ENCODE results near the gene FGD2. TPM values are rescaled to one million over a fixed set of nuclear protein-coding genes. Genes with fewer than 3 reads are reported as not detected.

FGD2 gene
- total RNA-seq, 1 experiment from 2014 or later: 0.13 TPM

DNA sequence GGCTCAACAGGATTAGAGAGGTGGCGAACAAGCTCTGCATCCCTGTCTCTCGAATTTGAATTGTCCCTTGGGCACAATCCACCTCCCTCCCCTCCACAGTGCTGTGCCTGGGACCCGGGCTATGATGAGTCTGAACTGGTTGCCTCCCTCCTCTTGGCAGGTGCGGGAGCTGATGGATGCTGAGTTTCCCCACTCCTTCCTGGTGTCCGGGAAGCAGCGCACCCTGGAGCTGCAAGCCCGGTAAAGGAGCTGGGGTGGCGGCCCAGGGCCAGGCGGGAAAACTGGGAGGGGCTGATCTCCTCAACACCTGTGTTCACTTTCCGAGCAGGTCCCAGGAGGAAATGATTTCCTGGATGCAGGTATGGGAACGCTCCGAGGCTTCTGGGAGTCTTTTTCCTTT is 14.9 kb downstream of the FGD2 start:
- no peaks in the 10 kb centered on the region for H3K23me2 ChIP-seq (ENCODE audit: insufficient read length, low read depth, low read length, poor library complexity, severe bottlenecking)
- H3K56ac ChIP-seq (ENCODE audit: insufficient read length, low read depth, low read length): no peak overlapping the region
- H3K4me2 ChIP-seq (ENCODE audit: insufficient read depth, insufficient read length, low read length): no peak overlapping the region
- peaks cover 3% of the 10 kb centered on the region; the same call in 1 of the 2 replicates for H3K4me1 ChIP-seq (ENCODE audit: insufficient read depth, low read length)
- H2AFZ ChIP-seq (ENCODE audit: low read length): no peak overlapping the region
- no peak overlapping the region for H4K5ac ChIP-seq (ENCODE audit: insufficient read length, low read depth, low read length)
- no peak overlapping the region for H2BK5ac ChIP-seq (ENCODE audit: insufficient read length, low read length)
- H4K20me1 ChIP-seq (ENCODE audit: control insufficient read depth, insufficient read depth, insufficient read length): peaks cover 3% of the 10 kb centered on the region
- no peak overlapping the region for H2AK5ac ChIP-seq (ENCODE audit: insufficient read length, low read length)
- no peaks in the 10 kb centered on the region for H3K27me3 ChIP-seq (ENCODE audit: insufficient read depth, low read length)
- H2BK120ac ChIP-seq (ENCODE audit: low read depth, low read length, poor library complexity, severe bottlenecking): no peak overlapping the region
- H3K27ac Mint-ChIP-seq: no peak overlapping the region
- no peak overlapping the region for H4K91ac ChIP-seq (ENCODE audit: insufficient read length, low read depth, low read length)
- no peak overlapping the region for H3K23ac ChIP-seq (ENCODE audit: insufficient read length, low read depth, low read length)
- no peaks in the 10 kb centered on the region for H3K36me3 Mint-ChIP-seq (ENCODE audit: insufficient read depth in 1 of 3, low read depth in 3 of 3)
- no peaks in the 10 kb centered on the region; a peak in 1 of 5 replicates for H3K9me3 Mint-ChIP-seq
- TF ChIP-seq, protein P1, sequence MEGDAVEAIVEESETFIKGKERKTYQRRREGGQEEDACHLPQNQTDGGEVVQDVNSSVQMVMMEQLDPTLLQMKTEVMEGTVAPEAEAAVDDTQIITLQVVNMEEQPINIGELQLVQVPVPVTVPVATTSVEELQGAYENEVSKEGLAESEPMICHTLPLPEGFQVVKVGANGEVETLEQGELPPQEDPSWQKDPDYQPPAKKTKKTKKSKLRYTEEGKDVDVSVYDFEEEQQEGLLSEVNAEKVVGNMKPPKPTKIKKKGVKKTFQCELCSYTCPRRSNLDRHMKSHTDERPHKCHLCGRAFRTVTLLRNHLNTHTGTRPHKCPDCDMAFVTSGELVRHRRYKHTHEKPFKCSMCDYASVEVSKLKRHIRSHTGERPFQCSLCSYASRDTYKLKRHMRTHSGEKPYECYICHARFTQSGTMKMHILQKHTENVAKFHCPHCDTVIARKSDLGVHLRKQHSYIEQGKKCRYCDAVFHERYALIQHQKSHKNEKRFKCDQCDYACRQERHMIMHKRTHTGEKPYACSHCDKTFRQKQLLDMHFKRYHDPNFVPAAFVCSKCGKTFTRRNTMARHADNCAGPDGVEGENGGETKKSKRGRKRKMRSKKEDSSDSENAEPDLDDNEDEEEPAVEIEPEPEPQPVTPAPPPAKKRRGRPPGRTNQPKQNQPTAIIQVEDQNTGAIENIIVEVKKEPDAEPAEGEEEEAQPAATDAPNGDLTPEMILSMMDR (conservative IDR thresholded peaks at IDR 0.05): no peak
- no peak overlapping the region for H2BK12ac ChIP-seq (ENCODE audit: insufficient read length, low read depth, low read length)
- H3K79me2 ChIP-seq (ENCODE audit: insufficient read depth, low read length): no peaks in the 10 kb centered on the region
- no peaks in the 10 kb centered on the region for H3K9me3 ChIP-seq (ENCODE audit: control insufficient read depth, low read depth, low read length)
- no peak overlapping the region for H3K9ac ChIP-seq (ENCODE audit: extremely low read depth, insufficient read length, low read length)
- no CpG with 5 or more reads among the region's 12 CpGs for WGBS (ENCODE audit: extremely low coverage, insufficient read length, low lambda C conversion rate)
- no peak overlapping the region for H3K18ac ChIP-seq (ENCODE audit: insufficient read length, low read depth, low read length)
- H3K4me1 Mint-ChIP-seq: peaks cover 22 to 41% of the 10 kb centered on the region in 2 experiments
- H3K14ac ChIP-seq (ENCODE audit: insufficient read depth, low read length): no peak overlapping the region; the same call in 1 of the 2 replicates
- peak; percentile 73 for DNase-seq
- no peak overlapping the region for H4K8ac ChIP-seq (replicated peaks; ENCODE audit: insufficient read length, low read depth, low read length)
- no peaks in the 10 kb centered on the region for H3K27me3 Mint-ChIP-seq (ENCODE audit: low read depth)
- H3K79me1 ChIP-seq (ENCODE audit: insufficient read depth, low read depth, low read length, poor library complexity, severe bottlenecking): no peaks in the 10 kb centered on the region
- no peak overlapping the region for H3K4me3 Mint-ChIP-seq
- H2BK20ac ChIP-seq (ENCODE audit: low read depth, low read length, poor library complexity, severe bottlenecking): no peak overlapping the region
- no peak overlapping the region for H3K27ac ChIP-seq (ENCODE audit: insufficient read length, low read depth, low read length)
- no peak overlapping the region for H2BK15ac ChIP-seq (ENCODE audit: low read depth, low read length)
- H3K4ac ChIP-seq (ENCODE audit: low read depth, low read length): no peak overlapping the region
- no peak overlapping the region for H3T11ph ChIP-seq (ENCODE audit: low read length)
